ENCODE data around the gene CNGB1. TPM values are rescaled to one million over a fixed set of nuclear protein-coding genes. Genes with fewer than 3 reads are reported as not detected.

Gene CNGB1
- total RNA-seq, 4 donors from 2014 or later: 0.14 to 1.9 (median 0.87) TPM

DNA sequence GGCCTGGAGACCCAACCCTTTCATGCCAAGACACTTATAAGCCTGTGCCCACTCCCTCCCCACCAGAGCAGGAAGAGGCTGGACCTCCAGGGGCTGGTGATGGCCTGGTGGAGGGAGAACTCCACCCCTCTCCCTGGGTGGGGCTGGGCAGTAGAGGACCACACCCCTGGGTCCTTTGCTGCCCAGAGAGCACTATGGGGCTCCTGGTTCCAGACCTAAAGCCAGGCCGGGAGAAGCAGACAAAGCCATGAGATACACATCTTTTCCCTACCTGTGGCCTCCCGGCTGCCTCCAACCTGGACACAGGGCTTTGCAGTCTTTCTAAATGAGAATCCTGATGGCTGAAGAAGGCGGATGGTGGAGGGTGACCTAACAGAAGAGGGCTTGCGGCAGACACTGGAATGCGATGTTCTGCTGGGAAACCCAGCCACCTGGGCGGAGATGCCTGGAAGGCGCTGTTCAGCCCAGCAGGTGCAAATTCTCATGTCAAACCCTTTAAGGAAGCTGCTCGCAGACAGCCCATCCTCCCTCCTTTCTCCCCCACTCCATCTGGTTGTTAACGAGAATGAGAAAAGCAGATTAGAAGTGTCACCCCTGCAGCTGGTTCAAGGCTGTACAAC lies 124.7 kb downstream of the CNGB1 start:
- Histone ChIP-seq H3K4me1 (no peaks in the 10 kb centered on the region), H3K27me3 (no peaks in the 10 kb centered on the region), H3K36me3 (no peaks in the 10 kb centered on the region), H3K4me3 (no peak overlapping the region), H3K27ac (no peak overlapping the region), H3K9me3 (no peaks in the 10 kb centered on the region)
- 64 to 86% methylated on average over 6 to 9 of the region's 9 CpGs for WGBS, 2 donors (ENCODE audit: low coverage in 1 of 2)
- in situ Hi-C loops (cut with MboI; ENCODE audit: low pct_ligation_motif_present in 1 of 4, low pct_unique_long_range_greater_than_20kb in 1 of 4, low sequenced_read_pairs in 3 of 4): no loop called here
- intact Hi-C loops (cut with DNase I; ENCODE audit: low total_unique reads): no loop called here
- TF ChIP-seq EP300 (IDR thresholded peaks at IDR 0.05; ENCODE audit: low read depth) (no peak), POLR2AphosphoS5 (IDR thresholded peaks at IDR 0.05) (no peak)
- TF ChIP-seq, protein P1, sequence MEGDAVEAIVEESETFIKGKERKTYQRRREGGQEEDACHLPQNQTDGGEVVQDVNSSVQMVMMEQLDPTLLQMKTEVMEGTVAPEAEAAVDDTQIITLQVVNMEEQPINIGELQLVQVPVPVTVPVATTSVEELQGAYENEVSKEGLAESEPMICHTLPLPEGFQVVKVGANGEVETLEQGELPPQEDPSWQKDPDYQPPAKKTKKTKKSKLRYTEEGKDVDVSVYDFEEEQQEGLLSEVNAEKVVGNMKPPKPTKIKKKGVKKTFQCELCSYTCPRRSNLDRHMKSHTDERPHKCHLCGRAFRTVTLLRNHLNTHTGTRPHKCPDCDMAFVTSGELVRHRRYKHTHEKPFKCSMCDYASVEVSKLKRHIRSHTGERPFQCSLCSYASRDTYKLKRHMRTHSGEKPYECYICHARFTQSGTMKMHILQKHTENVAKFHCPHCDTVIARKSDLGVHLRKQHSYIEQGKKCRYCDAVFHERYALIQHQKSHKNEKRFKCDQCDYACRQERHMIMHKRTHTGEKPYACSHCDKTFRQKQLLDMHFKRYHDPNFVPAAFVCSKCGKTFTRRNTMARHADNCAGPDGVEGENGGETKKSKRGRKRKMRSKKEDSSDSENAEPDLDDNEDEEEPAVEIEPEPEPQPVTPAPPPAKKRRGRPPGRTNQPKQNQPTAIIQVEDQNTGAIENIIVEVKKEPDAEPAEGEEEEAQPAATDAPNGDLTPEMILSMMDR (IDR thresholded peaks at IDR 0.05): no peak
- DNase-seq: no peak

DNA sequence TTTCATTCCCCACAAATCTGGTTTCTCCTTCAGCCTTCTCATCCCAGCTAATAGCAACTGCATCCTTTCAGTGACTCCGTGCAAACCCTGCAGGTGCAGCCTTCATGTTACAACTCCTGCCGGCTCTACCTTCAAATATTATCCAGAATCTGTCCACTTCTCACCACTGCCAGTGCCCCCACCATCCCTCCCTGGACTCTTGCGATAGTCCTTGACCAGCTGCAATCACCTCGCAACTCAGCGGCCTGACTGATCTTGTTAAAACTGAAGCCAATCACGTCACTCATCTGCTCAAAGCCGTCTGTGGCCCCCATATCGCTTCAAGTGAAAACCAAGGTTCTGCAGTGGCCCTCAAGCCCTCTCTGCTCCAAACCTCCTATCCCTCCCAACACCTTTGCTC lies 125.8 kb downstream of the CNGB1 start:
- Histone ChIP-seq H3K4me1 (no peaks in the 10 kb centered on the region), H3K36me3 (no peaks in the 10 kb centered on the region), H3K27ac (no peak overlapping the region), H3K27me3 (no peaks in the 10 kb centered on the region), H3K4me3 (no peak overlapping the region), H3K9me3 (no peaks in the 10 kb centered on the region)
- TF ChIP-seq, protein P1 (IDR thresholded peaks at IDR 0.05): no peak
- TF ChIP-seq POLR2AphosphoS5 (IDR thresholded peaks at IDR 0.05): no peak
- no peak for TF ChIP-seq EP300 (IDR thresholded peaks at IDR 0.05; ENCODE audit: low read depth)
- TF ChIP-seq POLR2A (IDR thresholded peaks at IDR 0.05): no peak
- in situ Hi-C loops (cut with MboI; ENCODE audit: low pct_ligation_motif_present in 1 of 4, low pct_unique_long_range_greater_than_20kb in 1 of 4, low sequenced_read_pairs in 3 of 4): no loop called here
- no peak for DNase-seq
- 82 to 92% methylated on average over 5 to 8 of the region's 8 CpGs for WGBS, 2 donors (ENCODE audit: low coverage in 1 of 2)
- intact Hi-C loops (cut with DNase I; ENCODE audit: low total_unique reads): no loop called here

DNA sequence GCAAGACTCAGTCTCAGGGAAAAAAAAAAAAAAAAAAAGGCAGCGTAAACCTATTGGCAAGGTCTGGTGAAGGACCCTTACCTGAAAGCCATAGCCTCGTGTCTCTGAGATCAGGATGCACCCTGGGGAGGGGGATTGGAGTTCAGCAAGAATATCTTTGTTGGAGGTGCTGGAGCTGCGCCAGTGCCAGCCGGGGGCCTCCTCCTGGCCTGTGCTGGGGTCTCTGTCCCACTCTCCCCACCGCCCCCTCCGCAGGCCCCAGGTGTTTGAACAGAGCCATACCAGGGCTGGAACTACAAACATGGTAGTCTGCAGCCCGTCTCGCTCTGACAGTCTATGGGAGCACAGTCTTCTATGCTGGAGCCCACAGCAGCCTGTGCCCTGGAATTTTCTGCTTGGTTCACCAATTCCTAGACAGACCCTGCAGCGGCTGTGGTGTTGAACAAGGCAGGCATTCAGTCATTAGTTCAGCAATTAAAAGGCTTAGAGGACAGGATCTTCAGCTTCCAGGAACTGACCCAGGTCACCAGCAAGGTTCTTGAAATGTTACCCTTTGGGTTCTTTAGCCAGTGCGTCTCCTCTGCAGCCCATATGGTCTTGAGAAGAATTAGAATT lies 126.4 kb downstream of the CNGB1 start:
- no peak overlapping the region for H3K27ac ChIP-seq
- in situ Hi-C loops (cut with MboI; ENCODE audit: low pct_ligation_motif_present in 1 of 4, low pct_unique_long_range_greater_than_20kb in 1 of 4, low sequenced_read_pairs in 3 of 4): no loop called here
- H3K27me3 ChIP-seq: no peaks in the 10 kb centered on the region

DNA sequence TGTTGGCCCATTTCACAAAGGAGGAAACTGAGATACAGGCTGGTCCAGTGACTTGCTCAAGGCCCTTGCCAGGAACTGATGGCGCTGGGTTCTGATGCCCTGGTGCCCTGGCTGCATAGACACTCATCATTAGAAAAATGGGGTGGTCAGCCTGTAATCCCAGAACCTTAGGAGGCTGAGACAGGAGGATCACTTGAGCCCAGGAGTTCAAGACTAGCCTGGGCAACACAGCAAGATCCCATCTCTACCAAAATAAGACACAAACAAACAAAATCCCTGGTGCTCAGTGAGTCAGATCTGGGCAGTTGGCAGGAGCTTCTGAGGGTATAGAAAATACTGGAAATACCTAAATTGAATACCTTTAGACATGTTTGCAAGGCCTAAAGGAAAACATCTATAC lies 127.5 kb downstream of the CNGB1 start:
- WGBS, 2 donors (ENCODE audit: low coverage in 1 of 2): 79% methylated on average over 1 of the region's 1 CpG; no CpG with 5 or more reads in 1 of the 2 donors
- Histone ChIP-seq H3K27ac (no peak overlapping the region), H3K36me3 (no peaks in the 10 kb centered on the region), H3K9me3 (no peaks in the 10 kb centered on the region), H3K4me1 (no peaks in the 10 kb centered on the region), H3K27me3 (no peaks in the 10 kb centered on the region), H3K4me3 (no peak overlapping the region)
- in situ Hi-C loops (cut with MboI; ENCODE audit: low pct_ligation_motif_present in 1 of 4, low pct_unique_long_range_greater_than_20kb in 1 of 4, low sequenced_read_pairs in 3 of 4) (no loop called here), intact Hi-C loops (cut with DNase I; ENCODE audit: low total_unique reads) (no loop called here)
- no peak for DNase-seq
- TF ChIP-seq POLR2A (IDR thresholded peaks at IDR 0.05) (no peak), POLR2AphosphoS5 (IDR thresholded peaks at IDR 0.05) (no peak), EP300 (IDR thresholded peaks at IDR 0.05; ENCODE audit: low read depth) (no peak)
- TF ChIP-seq, protein P1 (IDR thresholded peaks at IDR 0.05): no peak

More for the DNA sequence above, 126.4 kb downstream of the CNGB1 start:
- 75 to 80% methylated on average over 1 to 10 of the region's 10 CpGs for WGBS, 2 donors (ENCODE audit: low coverage in 1 of 2)
- Histone ChIP-seq H3K4me1 (no peaks in the 10 kb centered on the region), H3K4me3 (no peak overlapping the region), H3K9me3 (no peaks in the 10 kb centered on the region), H3K36me3 (no peaks in the 10 kb centered on the region)
- no peak for TF ChIP-seq POLR2A (IDR thresholded peaks at IDR 0.05)
- TF ChIP-seq EP300 (IDR thresholded peaks at IDR 0.05; ENCODE audit: low read depth): no peak
- intact Hi-C loops (cut with DNase I; ENCODE audit: low total_unique reads): no loop called here
- no peak for DNase-seq
